22Rv1 (cell line): Measurements from ENCODE around the gene CARD11.

Source experiments
- H3K27ac ChIP-seq: fragments of 450-650 bp; 2 replicates; pipeline ENCODE4 v1.5.1; 2017
- CTCF ChIP-seq: fragments of 450-650 bp; IDR thresholded peaks from 2 replicates; pipeline ENCODE4 v1.5.1; 2017; ENCODE audit warnings: mild to moderate bottlenecking
- ZFX ChIP-seq: fragments of 450-650 bp; IDR thresholded peaks from 2 replicates; pipeline ENCODE4 v1.6.1; 2017; ENCODE audit warnings: antibody characterized with exemption, borderline replicate concordance

The CARD11 gene

DNA sequence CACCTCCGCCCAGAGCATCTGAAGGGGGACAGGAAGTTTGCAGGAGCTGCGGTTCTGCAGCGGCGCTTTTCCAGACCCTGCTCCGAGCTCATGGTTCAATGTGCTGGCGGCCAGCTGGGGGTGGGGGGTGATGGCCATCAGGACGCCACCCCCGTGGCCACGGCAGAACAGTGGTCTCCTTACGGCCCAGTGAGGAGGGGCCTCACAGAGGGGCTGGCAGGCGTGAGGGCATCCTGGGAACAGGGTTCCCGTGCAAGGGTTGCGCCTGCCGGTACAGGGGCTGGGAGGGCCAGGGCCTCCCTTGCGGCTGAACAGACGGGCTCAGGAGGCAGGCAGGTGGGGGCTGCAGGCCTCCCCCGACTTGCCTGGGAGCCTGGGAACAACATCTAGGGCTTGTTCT is 160.6 kb downstream of the CARD11 start:
- H3K27ac ChIP-seq, result no peak overlapping the region
- TF ChIP-seq CTCF, result no peak
- TF ChIP-seq ZFX, result no peak

DNA sequence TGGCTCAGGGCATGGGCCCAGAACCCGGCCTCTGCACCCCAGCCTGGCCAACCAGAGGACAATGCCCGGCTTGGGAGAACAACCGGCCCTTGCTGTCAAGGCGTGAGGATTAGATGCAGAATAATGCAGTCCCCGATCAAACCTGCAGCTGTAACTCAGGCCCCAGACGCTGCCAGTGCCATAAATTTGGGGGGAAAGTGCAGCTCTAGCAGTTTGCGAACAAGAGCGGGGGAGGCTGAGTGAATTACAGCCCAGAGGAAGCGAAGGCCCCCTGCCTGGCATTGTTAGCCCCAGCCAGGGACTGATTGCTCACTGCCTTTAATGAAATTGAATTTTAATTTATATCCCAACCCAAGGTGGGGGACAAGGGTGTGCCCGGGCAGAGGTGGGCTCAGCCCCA is 161.6 kb downstream of the CARD11 start:
- H3K27ac ChIP-seq, result no peak overlapping the region
- TF ChIP-seq CTCF, result no peak

DNA sequence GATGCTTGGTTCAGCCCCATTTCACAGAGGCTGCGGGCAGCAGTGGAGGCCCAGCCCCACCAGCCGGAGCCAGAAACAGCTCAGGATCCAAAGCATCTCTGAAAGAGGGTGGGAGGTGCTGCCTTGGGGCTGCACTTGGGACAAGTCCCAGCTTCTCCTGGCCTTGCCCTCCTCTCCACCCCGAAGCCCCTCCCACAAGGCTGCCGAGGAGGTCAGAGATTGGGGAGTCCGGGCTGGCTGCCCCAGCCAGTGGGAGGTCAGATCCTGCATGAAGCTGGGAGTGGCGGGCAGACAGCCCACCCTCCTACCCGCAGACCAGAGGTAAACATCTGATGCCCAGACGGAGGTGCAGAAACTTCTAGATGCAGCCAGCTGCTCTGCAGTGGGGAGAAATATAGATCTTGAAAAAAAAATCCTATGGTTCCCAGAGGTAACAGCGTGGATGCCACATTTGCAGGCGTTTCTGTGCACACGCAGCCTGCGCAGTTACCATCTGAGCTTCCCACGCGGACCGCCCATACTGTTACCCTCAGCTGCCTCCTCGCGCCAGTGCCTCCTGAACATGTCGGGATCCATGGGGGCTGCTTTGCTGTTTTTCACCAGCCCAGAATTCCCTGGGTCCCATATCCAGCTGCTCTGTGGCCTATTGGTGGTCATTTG is 162.7 kb downstream of the CARD11 start:
- TF ChIP-seq ZFX (no peak), CTCF (no peak)
- no peak overlapping the region for H3K27ac ChIP-seq

DNA sequence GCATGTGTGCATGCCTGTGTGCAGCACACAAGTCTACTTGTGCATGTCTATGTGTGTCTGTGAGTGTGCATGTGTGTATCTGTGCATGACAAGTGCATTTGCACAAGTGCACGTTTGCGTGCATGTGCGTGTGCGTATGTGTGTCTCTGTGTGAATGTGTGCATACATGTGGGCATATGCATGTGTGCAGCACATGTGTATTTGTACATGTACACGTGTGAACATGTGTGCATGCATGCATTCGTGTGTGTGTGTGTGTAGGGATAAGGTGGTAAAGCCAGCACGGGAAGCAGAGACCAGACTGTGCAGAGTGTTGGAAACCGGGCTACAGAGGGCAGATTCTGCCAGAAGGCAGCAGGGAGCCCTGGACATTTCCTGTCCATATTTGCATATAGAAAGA is 163.6 kb downstream of the CARD11 start:
- no peak overlapping the region for H3K27ac ChIP-seq
- TF ChIP-seq CTCF (no peak), ZFX (no peak)

GRCh38 chr7:2879354-2879753 is 164.3 kb downstream of the CARD11 start:
- TF ChIP-seq ZFX (no peak), CTCF (no peak)
- no peak overlapping the region for H3K27ac ChIP-seq

- no peak overlapping the region for H3K27ac ChIP-seq
Measured at GRCh38 chr7:2878306-2878705, 165.4 kb downstream of the CARD11 start.

More at GRCh38 chr7:2878306-2878705, 165.4 kb downstream of the CARD11 start:
- TF ChIP-seq CTCF (no peak), ZFX (no peak)
